ENCODE data around the gene GRK1. TPM values are rescaled to one million over a fixed set of nuclear protein-coding genes. Genes with fewer than 3 reads are reported as not detected.

GRK1 gene
- total RNA-seq, 4 donors from 2014 or later = not detected

DNA sequence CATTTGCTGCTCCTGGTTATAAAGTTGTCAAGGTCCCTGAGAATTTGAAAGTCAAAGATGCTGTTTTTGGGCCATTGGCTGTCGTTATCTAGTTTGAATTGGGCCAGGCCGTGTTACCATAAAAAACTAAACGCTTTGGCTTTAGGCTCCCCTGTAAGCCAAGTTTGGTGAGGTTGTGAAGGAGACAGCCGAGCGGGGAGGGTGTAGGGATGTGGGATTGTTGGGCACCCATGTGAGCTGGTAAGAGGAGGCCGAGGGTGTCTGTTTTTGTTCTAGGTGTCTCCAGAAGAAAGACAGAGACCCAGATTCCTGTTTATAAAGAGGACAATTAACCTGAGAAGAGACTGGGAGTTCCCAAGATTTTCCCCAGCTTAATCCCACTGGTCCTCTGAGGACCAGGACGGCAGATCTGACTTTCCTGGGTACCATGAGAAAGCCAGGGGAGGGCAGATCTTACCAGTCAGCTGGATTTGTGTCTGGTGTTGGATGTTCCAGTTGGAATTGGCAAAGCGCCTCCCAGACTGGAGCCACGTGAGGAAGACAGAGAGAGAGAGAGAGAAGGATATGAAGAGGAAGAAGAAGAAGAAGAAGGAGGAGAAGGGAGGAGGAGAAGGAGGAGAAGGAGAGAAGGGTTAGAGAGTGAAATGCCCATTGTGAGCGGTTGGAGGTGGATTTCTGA lies 117.1 kb downstream of the GRK1 start:
- WGBS = 81% methylated on average over 10 of the region's 10 CpGs

DNA sequence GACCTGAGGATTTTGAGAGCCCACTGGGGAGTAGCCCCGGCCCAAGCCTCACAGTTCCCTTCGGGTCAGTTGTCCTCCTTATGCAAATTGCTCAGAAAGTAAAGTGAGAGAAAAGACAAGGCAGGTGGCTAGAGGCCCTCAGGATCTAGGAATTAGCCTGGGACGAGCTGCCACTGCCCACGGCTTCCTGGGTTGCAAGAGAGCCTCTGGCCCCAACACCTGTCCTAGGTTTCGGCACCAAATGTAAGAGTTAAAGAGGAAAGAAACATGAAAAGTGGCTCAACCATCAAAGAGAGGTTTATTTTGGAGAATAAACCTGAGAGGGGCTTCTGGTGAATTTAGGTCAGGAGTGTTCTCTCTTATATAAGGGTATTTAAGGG lies 117.6 kb downstream of the GRK1 start:
- no peak for DNase-seq (ENCODE audit: low spot score in 2 of 2)
- WGBS = 92% methylated on average over 4 of the region's 5 CpGs
- no peaks in the 10 kb centered on the region for H3K27me3 ChIP-seq
- H3K4me1 ChIP-seq = no peaks in the 10 kb centered on the region
- TF ChIP-seq, protein P1, sequence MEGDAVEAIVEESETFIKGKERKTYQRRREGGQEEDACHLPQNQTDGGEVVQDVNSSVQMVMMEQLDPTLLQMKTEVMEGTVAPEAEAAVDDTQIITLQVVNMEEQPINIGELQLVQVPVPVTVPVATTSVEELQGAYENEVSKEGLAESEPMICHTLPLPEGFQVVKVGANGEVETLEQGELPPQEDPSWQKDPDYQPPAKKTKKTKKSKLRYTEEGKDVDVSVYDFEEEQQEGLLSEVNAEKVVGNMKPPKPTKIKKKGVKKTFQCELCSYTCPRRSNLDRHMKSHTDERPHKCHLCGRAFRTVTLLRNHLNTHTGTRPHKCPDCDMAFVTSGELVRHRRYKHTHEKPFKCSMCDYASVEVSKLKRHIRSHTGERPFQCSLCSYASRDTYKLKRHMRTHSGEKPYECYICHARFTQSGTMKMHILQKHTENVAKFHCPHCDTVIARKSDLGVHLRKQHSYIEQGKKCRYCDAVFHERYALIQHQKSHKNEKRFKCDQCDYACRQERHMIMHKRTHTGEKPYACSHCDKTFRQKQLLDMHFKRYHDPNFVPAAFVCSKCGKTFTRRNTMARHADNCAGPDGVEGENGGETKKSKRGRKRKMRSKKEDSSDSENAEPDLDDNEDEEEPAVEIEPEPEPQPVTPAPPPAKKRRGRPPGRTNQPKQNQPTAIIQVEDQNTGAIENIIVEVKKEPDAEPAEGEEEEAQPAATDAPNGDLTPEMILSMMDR (IDR thresholded peaks at IDR 0.05) = no peak
- TF ChIP-seq POLR2AphosphoS5 (IDR thresholded peaks at IDR 0.05) (no peak), EP300 (IDR thresholded peaks at IDR 0.05) (no peak), POLR2A (IDR thresholded peaks at IDR 0.05) (no peak)
- H3K27ac ChIP-seq = no peak overlapping the region
- H3K36me3 ChIP-seq = no peaks in the 10 kb centered on the region
- H3K9me3 ChIP-seq = no peaks in the 10 kb centered on the region
- H3K4me3 ChIP-seq = no peak overlapping the region

More for the DNA sequence above, 117.1 kb downstream of the GRK1 start:
- Histone ChIP-seq H3K9me3 (no peaks in the 10 kb centered on the region), H3K4me3 (no peak overlapping the region), H3K27ac (no peak overlapping the region), H3K27me3 (no peaks in the 10 kb centered on the region), H3K36me3 (no peaks in the 10 kb centered on the region), H3K4me1 (no peaks in the 10 kb centered on the region)
- DNase-seq (ENCODE audit: low spot score in 2 of 2) = no peak
- TF ChIP-seq POLR2AphosphoS5 (IDR thresholded peaks at IDR 0.05) (no peak), EP300 (IDR thresholded peaks at IDR 0.05) (no peak), POLR2A (IDR thresholded peaks at IDR 0.05) (no peak)
- TF ChIP-seq, protein P1 (IDR thresholded peaks at IDR 0.05) = no peak

DNA sequence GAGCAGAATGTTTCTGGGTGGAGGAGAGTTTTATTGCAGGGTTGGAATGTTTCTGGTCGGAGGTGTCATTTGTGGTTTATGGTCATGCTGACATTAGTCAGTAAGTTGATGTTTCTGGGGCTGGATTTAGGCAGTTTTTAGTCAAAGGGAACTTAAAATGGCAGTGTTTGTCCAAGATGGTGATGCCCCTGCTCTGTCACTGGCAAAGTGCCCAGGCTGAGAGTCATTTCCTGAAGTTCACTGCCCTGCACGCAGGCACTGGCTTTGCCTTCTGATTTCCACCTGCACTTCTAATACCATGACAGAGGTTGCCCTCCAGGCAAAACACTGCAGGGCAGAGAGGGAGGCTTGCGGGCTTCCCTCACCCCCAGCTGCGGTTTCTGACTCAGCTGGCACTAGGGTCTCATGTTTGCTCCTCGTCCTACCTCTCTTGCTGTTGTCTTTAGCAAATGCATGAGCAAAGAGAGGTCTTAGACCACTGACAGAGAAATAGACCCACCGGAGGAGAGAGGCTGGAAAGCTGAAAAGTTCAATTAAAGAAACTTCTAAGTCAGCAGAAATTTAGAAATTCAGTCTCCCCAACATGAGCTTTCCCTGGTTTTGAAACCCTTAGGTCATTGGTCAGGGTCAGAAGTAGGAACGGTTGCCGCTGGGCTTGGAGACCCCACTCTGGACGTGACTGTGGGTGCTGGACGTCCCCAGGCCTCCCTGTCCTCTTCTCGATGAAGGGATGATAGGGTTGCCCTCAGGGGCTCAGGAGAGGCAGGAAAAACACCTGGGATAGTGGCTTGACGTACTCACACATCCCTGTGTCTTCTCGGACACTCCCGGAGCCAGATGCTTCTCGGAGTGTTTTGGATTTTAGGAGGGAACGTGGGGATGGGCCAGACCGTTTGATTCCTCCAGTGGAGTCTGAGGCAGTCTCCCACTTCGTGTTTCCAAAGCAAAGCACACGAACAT lies 118.3 kb downstream of the GRK1 start:
- no peaks in the 10 kb centered on the region for H3K36me3 ChIP-seq
- no peak overlapping the region for H3K27ac ChIP-seq
- no peak overlapping the region for H3K4me3 ChIP-seq
- no peak for DNase-seq (ENCODE audit: low spot score in 2 of 2)
- WGBS = 82% methylated on average over 17 of the region's 19 CpGs
- no peak for TF ChIP-seq POLR2AphosphoS5 (IDR thresholded peaks at IDR 0.05)
- TF ChIP-seq, protein P1 (IDR thresholded peaks at IDR 0.05) = no peak
- TF ChIP-seq EP300 (IDR thresholded peaks at IDR 0.05) = no peak
- TF ChIP-seq POLR2A (IDR thresholded peaks at IDR 0.05) = no peak
- H3K27me3 ChIP-seq = no peaks in the 10 kb centered on the region
- no peaks in the 10 kb centered on the region for H3K9me3 ChIP-seq
- H3K4me1 ChIP-seq = no peaks in the 10 kb centered on the region

DNA sequence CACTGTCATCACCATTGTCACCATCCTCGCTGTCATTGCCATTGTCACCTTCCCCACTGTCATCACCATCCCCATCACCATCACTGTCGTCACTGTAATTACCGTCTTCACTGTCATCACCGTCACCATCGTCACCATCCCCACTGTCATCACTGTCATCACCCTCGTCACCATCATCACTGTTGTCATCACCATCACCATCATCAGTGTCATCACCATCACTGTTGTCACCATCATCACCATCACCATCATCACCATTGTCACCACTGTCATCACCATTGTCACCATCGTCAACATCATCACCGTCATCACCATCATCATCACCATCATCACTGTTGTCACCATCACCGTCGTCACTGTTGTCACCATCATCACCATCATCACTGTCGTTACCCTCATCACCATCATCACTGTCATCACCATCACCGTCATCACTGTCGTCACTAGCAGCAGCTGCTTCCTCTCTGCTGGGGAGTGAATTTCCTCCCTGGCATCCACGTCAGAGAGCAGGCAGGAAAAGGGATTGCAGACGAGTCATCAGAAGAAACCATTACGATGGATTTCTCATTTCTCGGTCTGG lies 119.3 kb downstream of the GRK1 start:
- no peaks in the 10 kb centered on the region for H3K27me3 ChIP-seq
- H3K4me3 ChIP-seq = no peak overlapping the region
- no peaks in the 10 kb centered on the region for H3K9me3 ChIP-seq
- 75% methylated on average over 17 of the region's 17 CpGs for WGBS
- TF ChIP-seq POLR2AphosphoS5 (IDR thresholded peaks at IDR 0.05) = no peak
- TF ChIP-seq, protein P1 (IDR thresholded peaks at IDR 0.05) = no peak
- no peak for TF ChIP-seq POLR2A (IDR thresholded peaks at IDR 0.05)
- TF ChIP-seq EP300 (IDR thresholded peaks at IDR 0.05) = no peak
- H3K4me1 ChIP-seq = no peaks in the 10 kb centered on the region
- DNase-seq (ENCODE audit: low spot score in 2 of 2) = no peak
- no peaks in the 10 kb centered on the region for H3K36me3 ChIP-seq
- H3K27ac ChIP-seq = no peak overlapping the region

Other genes with a start within 250 kb of the GRK1 start
- 1 to 10 TPM; 2.5 to 8.6 (median 5.5) TPM for gene ADPRHL1, start 213.7 kb upstream of the GRK1 start, total RNA-seq
- gene DCUN1D2, start 176.5 kb upstream of the GRK1 start, total RNA-seq = 10 to 100 TPM in 3 of 4 donors, 1 to 10 TPM in 1; 8.7 to 51.7 (median 18.3) TPM
- 10 to 100 TPM; 47.5 to 63.3 (median 52.0) TPM for gene TFDP1, start 82.5 kb upstream of the GRK1 start, total RNA-seq
- gene ATP4B, start 9.0 kb upstream of the GRK1 start, total RNA-seq = not detected
- gene TMEM255B, start 92.0 kb downstream of the GRK1 start, total RNA-seq = 1 to 10 TPM in 2 of 4 donors, under 1 TPM in 2; 0.26 to 3.8 (median 1.7) TPM
- 100 to 1,000 TPM; 175 to 286 (median 224) TPM for gene GAS6, start 196.9 kb downstream of the GRK1 start, total RNA-seq